Keratinocyte (primary cell): Measurements from ENCODE around the gene PCCA. TPM values are rescaled to one million over a fixed set of nuclear protein-coding genes. Genes with fewer than 3 reads are reported as not detected.

Experiments
- DNase-seq: peaks from one replicate; pipeline ENCODE4 v3.0.0-alpha.2; 2011; ENCODE audit warnings: low read depth, missing footprints, low spot score
- FAIRE-seq: peaks from 2 replicates; lab custom pipeline; 2011; peaks lifted over from hg19 to GRCh38; lab: Jason Lieb, UNC
- H2AFZ ChIP-seq: 2 replicates; pipeline ENCODE4 v1.6.0; 2012; ENCODE audit warnings: low read length, control low read depth, inconsistent platforms; ENCODE audit not compliant: control insufficient read depth
- H3K27ac ChIP-seq: 2 replicates; pipeline ENCODE4 v1.5.1; 2011; ENCODE audit warnings: low read length; ENCODE audit not compliant: control insufficient read depth, insufficient read depth
- H3K27me3 ChIP-seq: 3 replicates; pipeline ENCODE4 v1.6.0; 2011; ENCODE audit warnings: low read length; ENCODE audit not compliant: control insufficient read depth, insufficient read depth; ENCODE audit errors: extremely low read depth
- H3K36me3 ChIP-seq, 2 experiments: 2 replicates in 1 of 2; 3 replicates in 1 of 2; pipeline ENCODE4 v1.5.1; 2011; ENCODE audit warnings: low read length in 2 of 2, mild to moderate bottlenecking in 1 of 2; ENCODE audit not compliant: control insufficient read depth in 2 of 2, insufficient read depth in 2 of 2; ENCODE audit errors: extremely low read depth in 1 of 2
- H3K4me1 ChIP-seq: 3 replicates; pipeline ENCODE4 v1.5.1; 2011; ENCODE audit warnings: low read length; ENCODE audit not compliant: control insufficient read depth, insufficient read depth; ENCODE audit errors: extremely low read depth
- H3K4me2 ChIP-seq: 3 replicates; pipeline ENCODE4 v1.6.0; 2011; ENCODE audit warnings: low read depth, low read length; ENCODE audit not compliant: control insufficient read depth, insufficient read depth; ENCODE audit errors: extremely low read depth
- H3K4me3 ChIP-seq, 3 experiments: fragments of 200-600 bp in 1 of 3; sonication (generic) in 1 of 3; 2 replicates in 2 of 3; 3 replicates in 1 of 3; pipeline ENCODE4 v1.5.1; 2011 to 2016; ENCODE audit warnings: low read length in 3 of 3, mild to moderate bottlenecking in 3 of 3, control low read depth in 2 of 3, inconsistent platforms in 1 of 3, low read depth in 1 of 3, mixed read lengths in 1 of 3, mixed run types in 1 of 3, moderate library complexity in 1 of 3; ENCODE audit not compliant: control insufficient read depth in 2 of 3, insufficient read depth in 2 of 3; ENCODE audit errors: extremely low read depth in 1 of 3
- H3K79me2 ChIP-seq: 2 replicates; pipeline ENCODE4 v1.6.0; 2012; ENCODE audit warnings: low read length; ENCODE audit not compliant: control insufficient read depth, insufficient read depth
- H3K9ac ChIP-seq: 3 replicates; pipeline ENCODE4 v1.6.0; 2011; ENCODE audit warnings: low read length; ENCODE audit not compliant: control insufficient read depth, insufficient read depth; ENCODE audit errors: extremely low read depth
- H3K9me1 ChIP-seq: 3 replicates; pipeline ENCODE4 v1.6.0; 2011; ENCODE audit warnings: low read length; ENCODE audit not compliant: control insufficient read depth, insufficient read depth; ENCODE audit errors: extremely low read depth
- H3K9me3 ChIP-seq: 2 replicates; pipeline ENCODE4 v1.5.1; 2012; ENCODE audit warnings: low read depth, low read length; ENCODE audit not compliant: control insufficient read depth
- H4K20me1 ChIP-seq: 3 replicates; pipeline ENCODE4 v1.6.0; 2011; ENCODE audit warnings: low read length; ENCODE audit not compliant: control insufficient read depth, insufficient read depth; ENCODE audit errors: extremely low read depth
- CTCF ChIP-seq, 3 experiments: IDR thresholded peaks in 1 of 3; conservative IDR thresholded peaks in 1 of 3; optimal IDR thresholded peaks in 1 of 3; 2 replicates in 2 of 3; 3 replicates in 1 of 3; pipeline versions ENCODE3 to v1.5.1; 2011; ENCODE audit warnings: low read length in 3 of 3, mild to moderate bottlenecking in 3 of 3, moderate library complexity in 2 of 3, control low read depth in 1 of 3, inconsistent platforms in 1 of 3; ENCODE audit not compliant: insufficient read depth in 2 of 3; ENCODE audit errors: extremely low read depth in 1 of 3
- EZH2 ChIP-seq: IDR thresholded peaks from one replicate; pipeline ENCODE4 v1.6.1; 2012; ENCODE audit warnings: inconsistent platforms, mild to moderate bottlenecking, low read length, moderate library complexity
- dilution Hi-C: fragments of 300-500 bp; cut with MboI; formaldehyde crosslinking; loops from one replicate; pipeline ENCODE4 v1.7.0; 2020; ENCODE audit warnings: low sequenced_read_pairs; ENCODE audit not compliant: extremely low pct_ligation_motif_present
- polyA plus RNA-seq, 5 experiments: library from polyadenylated mRNA; depleted of rRNA in 3 of 5; stranded (reverse) in 3 of 5; stranded (forward) in 1 of 5; unstranded in 1 of 5; fragments of >200 nt; gene quantifications; 1 replicate in 1 of 5; 2 replicates in 3 of 5; 3 replicates in 1 of 5; pipeline versions ENCODE4 v1.2.1 to v1.2.3, GENCODE V29; 2011 to 2012; ENCODE audit warnings: missing spikeins in 2 of 5, low read depth in 1 of 5, low replicate concordance in 1 of 5

Gene PCCA
- polyA plus RNA-seq, 1 donor (not counting 4 experiments of a cell fraction or from before 2014, with no cell fraction given), result 8.1 TPM

GRCh38 chr13:100559886-100560285, 471.0 kb downstream of the PCCA start:
- Histone ChIP-seq H4K20me1 (no peaks in the 10 kb centered on the region), H3K27me3 (no peaks in the 10 kb centered on the region), H3K9me1 (no peaks in the 10 kb centered on the region), H2AFZ (no peak overlapping the region), H3K9ac (no peak overlapping the region), H3K9me3 (no peaks in the 10 kb centered on the region), H3K4me1 (no peaks in the 10 kb centered on the region), H3K79me2 (no peaks in the 10 kb centered on the region), H3K36me3 (no peaks in the 10 kb centered on the region), H3K27ac (no peak overlapping the region), H3K4me3 (no peak overlapping the region), H3K4me2 (no peak overlapping the region)
- FAIRE-seq (no peak), DNase-seq (no peak)
- dilution Hi-C loops, result no loop called here
- no peak for TF ChIP-seq EZH2
- TF ChIP-seq CTCF (optimal IDR thresholded peaks at IDR 0.05 in 1 of 3, IDR thresholded peaks at IDR 0.05 in 1 of 3, conservative IDR thresholded peaks at IDR 0.05 in 1 of 3; ENCODE audit: extremely low read depth in 1 of 3, insufficient read depth in 2 of 3, low read length in 3 of 3), result no peak

DNA sequence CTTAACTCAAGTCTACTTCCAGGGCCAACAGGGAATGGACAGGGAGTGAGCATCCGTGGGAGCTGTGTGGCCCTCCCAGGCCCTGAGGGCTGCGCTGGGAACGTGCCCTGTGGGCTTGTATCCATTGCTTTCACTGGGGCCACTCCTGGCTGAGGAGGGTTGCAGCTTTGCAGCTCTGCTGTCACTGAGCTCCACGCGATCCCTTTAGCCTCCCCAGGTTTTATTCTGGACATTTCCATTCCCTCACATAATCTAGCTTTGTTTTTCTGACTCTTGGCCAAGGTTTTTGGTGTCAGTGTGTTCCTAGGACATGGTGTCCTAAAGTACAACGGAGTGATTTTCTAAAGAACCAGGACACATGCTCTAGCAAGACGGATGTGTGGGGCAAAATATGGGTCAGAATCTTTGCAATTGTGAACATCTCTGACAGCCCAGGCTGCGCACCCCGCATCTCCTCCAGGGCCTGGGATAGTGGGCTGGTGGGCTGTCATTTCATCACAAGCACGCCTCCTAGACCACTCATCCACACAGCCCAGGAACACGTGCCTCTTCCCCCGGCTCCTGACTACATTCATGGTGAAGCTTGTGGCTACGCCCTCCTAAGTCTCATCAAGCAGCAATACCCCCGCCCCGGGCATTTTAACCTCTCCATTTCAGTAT, 471.7 kb downstream of the PCCA start:
- H3K9ac ChIP-seq, result no peak overlapping the region

More for the DNA sequence above, 471.7 kb downstream of the PCCA start:
- no peak overlapping the region for H3K4me2 ChIP-seq
- H3K4me1 ChIP-seq, result no peaks in the 10 kb centered on the region
- H2AFZ ChIP-seq, result no peak overlapping the region
- H3K4me3 ChIP-seq, result no peak overlapping the region
- DNase-seq, result no peak
- no peak overlapping the region for H3K27ac ChIP-seq
- H4K20me1 ChIP-seq, result no peaks in the 10 kb centered on the region
- no peaks in the 10 kb centered on the region for H3K79me2 ChIP-seq
- dilution Hi-C loops, result no loop called here
- no peaks in the 10 kb centered on the region for H3K9me1 ChIP-seq
- no peaks in the 10 kb centered on the region for H3K36me3 ChIP-seq
- FAIRE-seq, result no peak
- no peaks in the 10 kb centered on the region for H3K9me3 ChIP-seq
- TF ChIP-seq CTCF (optimal IDR thresholded peaks at IDR 0.05 in 1 of 3, IDR thresholded peaks at IDR 0.05 in 1 of 3, conservative IDR thresholded peaks at IDR 0.05 in 1 of 3; ENCODE audit: extremely low read depth in 1 of 3, insufficient read depth in 2 of 3, low read length in 3 of 3), result no peak
- TF ChIP-seq EZH2, result no peak
- H3K27me3 ChIP-seq, result no peaks in the 10 kb centered on the region
